Cardiac fibroblast (primary cell): ENCODE measurements around the gene SLC22A12.

ENCODE experiments used
- DNase-seq, 2 donors: peaks; one replicate each; pipeline versions ENCODE4 v3.0.0 to v3.0.0-alpha.2; 2010; ENCODE audit warnings: low read depth in 2 of 2
- H3K4me3 ChIP-seq, 2 donors: replicated peaks in 1 of 2; 1 replicate in 1 of 2; 2 replicates in 1 of 2; pipeline ENCODE4 v1.5.1; 2011; ENCODE audit warnings: low read depth in 2 of 2, low read length in 2 of 2, mild to moderate bottlenecking in 2 of 2, moderate library complexity in 1 of 2
- CTCF ChIP-seq: IDR thresholded peaks from one replicate; pipeline ENCODE4 v1.5.1; 2011; ENCODE audit warnings: low read depth, mild to moderate bottlenecking, low read length, inconsistent platforms

Gene SLC22A12

GRCh38 chr11:64642418-64642735, 51.4 kb downstream of the SLC22A12 start:
- TF ChIP-seq CTCF, result no peak
- DNase-seq, result no peak
- H3K4me3 ChIP-seq, result no peak overlapping the region

DNA sequence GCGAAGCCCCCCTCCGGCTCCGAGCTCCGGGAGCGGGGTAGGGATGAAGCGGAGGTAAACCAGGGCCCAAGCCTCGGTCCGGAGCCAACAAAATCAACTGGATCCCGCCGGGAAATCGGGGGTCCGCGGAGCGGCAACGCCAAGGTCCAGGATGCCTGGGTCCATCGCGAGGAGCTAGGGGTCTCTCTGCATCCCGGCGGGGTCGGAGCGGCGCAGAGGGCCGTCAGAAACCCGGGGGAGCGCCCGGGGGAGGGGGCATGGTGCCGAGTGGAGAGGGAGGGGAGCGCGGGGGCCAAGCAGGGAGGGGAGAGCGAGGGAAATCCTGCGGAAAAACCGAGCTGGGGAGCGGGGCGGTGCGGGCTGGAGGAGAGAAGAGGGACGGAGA, 51.8 kb downstream of the SLC22A12 start:
- no peak for DNase-seq
- TF ChIP-seq CTCF, result no peak
- H3K4me3 ChIP-seq, result no peak overlapping the region

- H3K4me3 ChIP-seq, result no peak overlapping the region
- DNase-seq, result no peak
- no peak for TF ChIP-seq CTCF
Measured at GRCh38 chr11:64643256-64643881, 52.3 kb downstream of the SLC22A12 start.

- H3K4me3 ChIP-seq, result no peak overlapping the region
- TF ChIP-seq CTCF, result no peak
- DNase-seq, result no peak
Measured at GRCh38 chr11:64643920-64644646, 53.1 kb downstream of the SLC22A12 start.

- DNase-seq, result no peak
- no peak overlapping the region for H3K4me3 ChIP-seq
- no peak for TF ChIP-seq CTCF
Measured at GRCh38 chr11:64644647-64645275, 53.7 kb downstream of the SLC22A12 start.

GRCh38 chr11:64647019-64647779, 56.2 kb downstream of the SLC22A12 start:
- no peak for DNase-seq
- H3K4me3 ChIP-seq, result no peak overlapping the region

More at GRCh38 chr11:64647019-64647779, 56.2 kb downstream of the SLC22A12 start:
- no peak for TF ChIP-seq CTCF
